Measurements from ENCODE around the gene SRRD.

SRRD gene

DNA sequence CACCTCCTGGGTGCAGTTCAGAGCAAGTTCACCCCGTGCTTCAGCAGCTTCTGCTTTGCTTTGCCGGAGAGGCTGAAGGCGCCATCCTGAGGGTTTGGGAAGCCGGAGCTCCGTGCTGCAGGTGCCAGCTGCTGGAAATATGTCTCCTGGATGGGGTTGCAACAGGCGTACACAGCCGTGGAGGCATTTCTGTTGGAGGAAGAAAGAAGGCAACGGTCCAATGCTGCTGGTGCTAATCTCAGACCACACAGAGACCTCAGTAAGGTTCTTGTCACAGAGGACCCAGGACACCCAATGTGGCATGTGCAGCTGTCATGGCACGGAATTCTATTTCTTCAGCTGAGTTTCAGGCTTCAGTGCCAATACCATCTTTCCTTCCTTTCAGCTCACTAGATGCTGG lies 30.5 kb upstream of the SRRD start:
- DNase-seq (ENCODE audit: low read depth in 2 of 2), result no peak

DNA sequence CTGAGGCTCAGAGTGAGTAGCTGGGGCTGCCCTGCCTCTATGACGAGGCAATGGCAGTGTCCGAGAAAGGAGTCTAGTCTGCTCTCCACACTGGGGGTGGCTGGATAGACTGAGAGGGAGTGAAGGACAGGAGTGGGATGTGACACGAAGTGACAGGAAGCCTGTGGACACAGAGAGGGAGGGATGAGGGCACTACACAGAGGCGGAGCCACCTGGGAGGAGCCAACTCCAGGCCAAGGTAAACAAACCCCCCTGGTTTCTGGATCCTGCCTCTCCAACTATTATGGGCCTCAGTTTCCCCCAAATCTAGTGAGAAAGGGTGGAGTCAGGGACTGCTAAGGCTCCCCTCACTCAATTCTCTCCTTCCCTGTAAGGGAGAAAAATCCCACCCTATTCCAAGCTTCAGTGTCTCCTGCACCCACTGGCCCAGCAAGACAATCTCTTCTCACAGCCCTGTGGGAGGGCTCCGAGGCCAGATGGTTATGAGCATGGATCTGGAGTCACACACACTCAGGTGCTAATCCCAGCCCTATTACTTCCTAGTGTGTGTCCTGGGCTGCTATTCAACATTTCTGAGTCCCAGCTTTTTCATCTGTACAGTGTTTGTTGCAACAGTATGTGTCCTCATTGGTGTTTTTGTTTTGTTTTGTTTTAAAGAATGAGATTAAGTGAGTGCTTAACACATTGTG lies 29.7 kb upstream of the SRRD start:
- no peak for DNase-seq (ENCODE audit: low read depth in 2 of 2)

DNA sequence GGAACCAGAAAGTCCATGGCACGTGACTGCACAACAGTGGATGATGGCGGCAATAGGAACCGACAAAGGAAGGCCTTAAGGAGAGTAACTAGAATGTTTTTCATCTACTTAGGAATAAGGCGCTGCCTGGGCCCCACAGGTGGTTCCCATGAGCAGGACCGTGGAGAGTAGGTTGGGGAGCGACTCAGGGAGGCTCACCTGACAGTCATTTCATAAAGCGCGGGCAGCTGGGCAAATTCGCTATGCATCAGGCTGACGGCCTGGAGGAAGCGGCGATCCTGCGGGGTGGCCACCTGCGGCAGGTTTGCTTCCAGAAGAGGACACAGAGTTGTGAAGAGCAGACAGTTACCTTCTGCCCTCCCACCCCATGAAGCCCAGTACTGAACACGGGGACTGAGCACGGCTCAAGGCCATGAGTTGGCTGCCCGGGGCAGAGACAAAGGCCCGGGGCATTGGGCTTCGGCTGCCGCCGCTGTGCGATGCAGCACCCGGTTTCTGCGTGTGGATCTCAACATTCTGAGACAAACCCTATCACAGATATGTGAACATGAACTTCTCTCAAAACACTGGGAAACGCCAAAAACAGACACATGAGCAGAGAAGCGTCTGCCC lies 25.9 kb upstream of the SRRD start:
- no peak for DNase-seq (ENCODE audit: low read depth in 2 of 2)

DNA sequence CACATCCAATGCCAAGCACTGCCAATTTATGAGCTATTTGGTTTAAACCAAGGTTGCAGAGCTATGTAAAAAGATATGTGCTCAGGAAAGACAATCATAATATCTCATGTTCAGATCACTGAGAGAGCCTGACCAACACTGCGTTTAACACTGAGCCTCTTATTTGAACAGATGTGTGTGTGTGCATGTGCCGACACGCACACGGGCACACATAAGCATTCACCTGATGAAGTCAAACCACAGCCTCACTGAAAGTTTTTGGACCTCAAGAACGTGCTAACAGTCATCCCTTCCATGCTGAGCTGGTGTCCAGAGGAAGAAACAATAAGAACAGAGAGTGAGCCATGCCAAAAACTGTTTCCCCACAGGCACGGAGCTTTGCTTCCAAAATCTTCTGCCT lies 23.5 kb upstream of the SRRD start:
- DNase-seq (ENCODE audit: low read depth in 2 of 2), result no peak

DNA sequence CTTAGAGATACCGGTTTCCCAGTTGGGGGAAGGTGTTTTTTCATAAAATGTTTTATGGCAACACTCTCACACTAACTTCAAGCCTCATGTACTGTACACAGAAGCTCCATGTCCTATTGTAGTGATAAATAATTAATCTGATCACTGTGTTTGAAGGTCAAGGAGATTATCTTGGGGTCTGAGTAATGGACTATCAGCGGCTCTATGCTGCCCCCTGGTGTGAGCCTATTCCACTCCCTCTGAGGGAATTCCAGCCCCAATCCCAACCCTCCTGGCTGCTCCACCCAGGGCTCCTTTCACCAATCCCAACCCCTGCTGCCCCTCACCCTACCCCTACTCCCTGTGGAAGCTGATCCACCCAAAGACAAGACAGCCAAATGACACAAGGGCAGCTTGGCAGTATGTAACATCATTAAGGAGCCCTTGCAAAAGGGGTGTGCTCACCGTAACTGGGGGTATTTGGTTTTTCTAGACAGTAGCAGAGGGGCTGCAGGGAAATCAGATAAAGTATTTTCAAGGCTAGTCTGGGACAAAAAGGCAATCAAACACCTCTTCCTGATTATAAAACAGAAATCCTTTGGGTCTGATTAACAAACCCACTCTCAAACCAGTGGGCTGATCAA lies 22.4 kb upstream of the SRRD start:
- peak; percentile 34 to 38 for DNase-seq (ENCODE audit: low read depth in 2 of 2)

DNA sequence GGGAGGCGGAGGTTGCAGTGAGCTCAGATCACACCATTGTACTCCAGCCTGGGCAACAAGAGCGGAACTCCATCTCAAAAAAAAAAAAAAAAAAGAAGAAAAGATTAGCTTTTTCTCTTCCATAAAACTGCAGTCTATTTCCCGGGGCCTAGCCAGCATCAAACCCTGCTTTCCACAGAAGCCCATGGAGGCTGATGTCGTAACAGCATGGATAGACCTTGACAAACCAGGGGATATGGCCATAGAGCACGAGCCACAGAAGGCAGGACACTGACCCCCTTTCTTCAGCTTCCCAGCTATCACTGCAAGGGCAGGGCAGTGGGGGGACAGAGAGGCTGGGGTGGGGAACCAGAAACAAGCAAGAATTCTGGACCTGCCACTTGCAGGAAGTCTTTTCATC lies 21.6 kb upstream of the SRRD start:
- no peak for DNase-seq (ENCODE audit: low read depth in 2 of 2)

DNA sequence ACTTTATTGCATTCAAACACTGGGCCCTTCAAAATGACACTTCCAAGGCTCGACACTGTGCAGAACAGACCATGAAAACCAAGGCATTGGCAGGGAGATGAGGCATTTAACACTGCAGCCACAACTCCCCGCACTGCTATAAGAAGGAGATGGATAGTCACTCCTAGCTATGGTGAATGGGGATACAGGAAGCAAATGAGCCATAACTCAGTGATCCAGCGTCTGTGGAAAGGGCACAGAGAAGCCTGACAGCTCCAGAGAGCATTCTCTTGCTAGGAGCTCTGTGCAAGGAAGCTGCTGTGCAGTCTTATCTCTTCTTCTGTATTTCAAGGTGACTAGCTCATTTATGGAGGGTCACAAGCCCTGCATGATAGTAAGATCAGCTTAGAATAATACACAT lies 21.0 kb upstream of the SRRD start:
- DNase-seq (ENCODE audit: low read depth in 2 of 2), result no peak

DNA sequence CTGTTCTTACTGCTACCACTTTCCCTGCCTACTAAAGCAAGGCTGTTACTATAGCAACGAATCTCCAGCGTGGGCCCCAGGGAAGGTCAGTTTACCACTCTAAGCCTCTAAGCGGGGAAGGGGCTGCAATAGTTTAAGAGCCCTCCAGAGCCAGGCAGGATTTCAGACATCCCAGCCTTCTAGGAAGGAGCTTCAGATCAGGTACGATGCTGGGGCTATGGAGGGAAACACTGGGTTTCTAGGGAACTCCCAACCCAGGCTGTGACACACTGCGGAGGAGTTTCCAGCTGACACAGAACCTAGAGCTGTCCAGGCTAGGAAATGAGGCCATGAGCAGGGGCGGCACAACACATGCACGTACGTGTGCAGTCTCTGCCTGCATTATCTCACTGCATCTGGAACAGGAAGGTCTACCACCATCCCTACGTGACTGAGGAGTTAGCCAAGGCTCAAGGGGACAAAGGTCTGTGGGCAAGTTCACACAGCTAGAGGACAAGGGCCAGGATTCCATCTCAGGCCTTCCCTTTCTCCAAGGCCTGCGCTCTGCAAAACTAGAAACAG lies 20.5 kb upstream of the SRRD start:
- DNase-seq (ENCODE audit: low read depth in 2 of 2), result no peak

DNA sequence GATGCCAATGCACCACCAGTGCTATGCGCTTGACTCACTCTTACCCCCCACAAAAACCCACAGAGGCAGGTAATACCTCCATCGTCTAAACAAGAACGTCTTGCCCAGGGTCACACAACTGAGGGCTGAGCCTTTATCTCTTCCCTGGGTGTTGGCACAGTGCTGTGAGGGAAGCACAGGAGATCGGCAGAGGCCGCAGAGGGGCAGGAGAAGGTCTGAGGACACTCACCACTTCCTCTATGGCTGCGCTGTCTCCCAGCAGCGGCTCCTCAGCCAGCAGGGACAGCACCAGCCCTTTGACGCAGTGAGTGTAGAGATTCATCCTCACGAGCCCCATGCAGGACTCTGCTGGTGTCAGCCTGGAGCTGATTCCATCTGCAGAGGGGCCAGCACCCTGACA lies 20.0 kb upstream of the SRRD start:
- no peak for DNase-seq (ENCODE audit: low read depth in 2 of 2)

DNA sequence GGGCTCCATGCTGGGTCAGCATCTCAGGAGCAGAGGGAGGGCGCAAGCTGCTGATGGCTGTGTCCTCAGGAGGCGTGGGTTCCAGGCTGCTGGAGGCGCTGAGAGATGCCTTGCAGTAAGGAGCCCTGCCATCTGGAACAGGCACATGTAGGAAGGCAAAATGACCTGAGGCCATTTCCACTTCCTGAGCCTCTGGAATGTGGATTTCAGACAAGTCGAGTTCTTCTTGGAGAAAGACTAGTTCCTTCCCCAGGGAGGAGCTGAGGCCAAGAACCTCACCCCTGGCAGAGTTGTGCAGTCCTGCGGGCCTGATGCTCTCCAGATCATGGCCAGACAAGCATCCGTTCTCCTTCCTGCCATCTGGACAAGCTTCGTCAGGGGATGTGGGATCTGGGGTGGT lies 19.4 kb upstream of the SRRD start:
- DNase-seq (ENCODE audit: low read depth in 2 of 2), result no peak

DNA sequence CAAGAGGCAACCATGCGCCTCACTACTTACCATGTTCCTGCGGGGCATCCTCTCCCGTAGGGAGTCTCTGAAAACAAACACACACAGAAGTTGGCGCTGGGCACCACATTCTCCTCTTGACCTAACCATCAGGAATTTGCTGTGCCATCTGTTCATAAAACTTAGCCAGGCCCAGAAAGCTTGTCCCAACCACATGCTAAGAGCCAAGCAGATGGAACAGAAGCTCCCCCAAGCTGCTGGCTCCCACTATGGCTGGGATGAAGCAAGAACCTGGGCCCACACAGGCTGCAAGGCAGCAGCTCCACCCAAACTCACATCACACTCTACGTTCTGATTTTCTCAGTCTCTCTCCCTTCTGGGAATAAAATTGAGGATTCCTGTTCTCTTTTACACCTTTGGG lies 17.5 kb upstream of the SRRD start:
- no peak for DNase-seq (ENCODE audit: low read depth in 2 of 2)

DNA sequence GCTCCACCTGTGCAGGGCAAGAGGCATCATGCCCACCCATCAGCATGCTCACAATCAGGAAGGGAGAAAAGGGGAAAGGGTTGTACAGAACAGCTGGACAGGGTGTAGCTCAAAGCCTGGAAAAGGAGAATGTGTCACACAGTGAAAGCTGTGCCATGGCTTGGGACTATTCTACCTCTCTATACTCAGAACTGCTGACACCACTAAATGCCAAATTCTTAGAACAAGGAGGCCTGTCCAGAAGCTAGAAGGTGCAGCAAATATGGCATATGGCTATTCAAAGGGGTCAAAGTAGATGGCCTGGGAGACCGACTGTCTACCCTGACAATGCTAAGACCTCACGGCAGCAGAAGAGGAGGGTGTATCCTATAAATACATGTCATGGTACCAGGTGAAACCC lies 12.9 kb upstream of the SRRD start:
- no peak for DNase-seq (ENCODE audit: low read depth in 2 of 2)

DNA sequence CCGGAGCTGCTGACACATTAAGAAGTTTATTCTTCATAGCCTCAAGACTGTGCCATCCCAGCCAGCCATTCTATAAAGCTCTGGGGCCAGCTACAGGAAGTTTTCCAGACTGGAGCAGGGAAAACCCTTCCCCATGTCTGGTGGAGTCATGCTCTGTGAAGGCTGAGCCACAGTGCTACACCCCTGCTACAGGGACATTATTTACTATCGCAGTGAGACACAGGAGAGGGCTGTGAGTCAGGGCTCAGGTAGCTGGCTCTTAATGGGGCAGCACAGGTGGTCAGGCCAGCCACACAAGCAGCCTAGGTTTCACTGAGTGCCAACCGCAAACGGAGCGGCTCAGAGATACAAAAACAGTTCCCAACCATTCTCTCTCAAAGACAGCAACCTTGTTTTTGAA lies 12.2 kb upstream of the SRRD start:
- DNase-seq (ENCODE audit: low read depth in 2 of 2), result no peak

DNA sequence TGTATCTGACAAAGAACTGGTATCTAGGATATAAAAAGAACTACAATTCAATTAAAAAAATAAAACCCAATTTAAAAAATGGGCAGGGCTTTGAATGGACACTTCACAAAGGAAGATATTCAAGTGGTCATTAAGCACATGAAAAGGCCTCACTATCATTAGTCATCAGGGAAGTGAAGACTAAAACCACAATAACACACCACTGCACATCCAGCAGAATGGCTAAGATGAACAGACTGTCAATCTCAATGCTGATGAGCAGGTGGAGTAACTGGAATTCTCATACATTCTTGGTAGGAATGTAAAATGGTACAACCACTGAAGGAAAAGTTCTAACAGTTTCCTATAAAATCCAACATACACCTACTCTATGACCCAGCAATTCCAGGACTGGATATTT lies 9.0 kb upstream of the SRRD start:
- DNase-seq (ENCODE audit: low read depth in 2 of 2), result no peak

DNA sequence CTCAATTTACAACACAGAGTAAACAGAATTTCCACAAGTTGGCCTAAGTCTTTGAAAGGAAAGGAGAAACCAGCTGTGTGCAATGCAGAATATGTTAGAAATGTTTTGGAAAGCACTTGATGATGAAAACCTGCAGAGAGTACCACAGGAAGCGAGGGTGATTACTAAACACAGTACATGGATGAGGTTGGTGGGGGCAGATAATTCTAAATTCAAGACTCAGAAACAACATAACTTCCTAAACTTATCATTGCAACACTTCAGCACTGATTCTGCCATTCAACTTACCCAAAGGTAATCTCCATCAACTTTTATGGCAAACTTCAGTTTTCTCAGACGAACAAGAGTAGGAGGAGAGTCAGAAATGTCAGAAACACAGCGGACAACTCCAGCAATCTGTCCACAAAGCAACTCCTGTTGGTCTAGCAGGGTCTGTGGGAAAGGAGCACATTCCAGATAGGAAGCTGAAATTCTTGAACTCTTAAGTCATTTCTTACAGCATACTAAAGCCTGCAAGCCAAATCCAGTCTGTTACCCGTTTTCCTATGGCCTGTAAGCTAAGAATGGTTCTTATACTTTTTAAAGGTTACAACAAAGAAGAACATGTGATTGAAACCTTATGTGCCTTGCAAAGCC lies 6.9 kb upstream of the SRRD start:
- no peak for DNase-seq (ENCODE audit: low read depth in 2 of 2)

DNA sequence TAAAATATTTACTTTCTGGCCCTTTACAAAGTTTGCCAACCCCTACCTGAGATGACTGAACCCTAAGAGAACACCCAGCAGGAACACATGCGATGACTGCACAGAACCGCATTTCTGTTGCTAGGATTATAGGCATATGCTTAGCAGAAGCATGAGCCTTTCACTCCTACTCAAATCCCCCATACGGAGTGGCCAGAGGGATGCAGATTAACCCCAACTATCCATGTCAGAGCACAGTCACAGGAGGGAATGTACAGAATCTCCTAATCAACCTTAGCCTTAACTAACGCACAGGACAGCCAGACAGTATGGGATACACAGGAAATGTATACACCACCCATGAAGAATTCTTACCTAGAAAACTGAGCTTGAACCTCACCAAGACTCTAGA lies 6.3 kb upstream of the SRRD start:
- DNase-seq (ENCODE audit: low read depth in 2 of 2), result no peak

DNA sequence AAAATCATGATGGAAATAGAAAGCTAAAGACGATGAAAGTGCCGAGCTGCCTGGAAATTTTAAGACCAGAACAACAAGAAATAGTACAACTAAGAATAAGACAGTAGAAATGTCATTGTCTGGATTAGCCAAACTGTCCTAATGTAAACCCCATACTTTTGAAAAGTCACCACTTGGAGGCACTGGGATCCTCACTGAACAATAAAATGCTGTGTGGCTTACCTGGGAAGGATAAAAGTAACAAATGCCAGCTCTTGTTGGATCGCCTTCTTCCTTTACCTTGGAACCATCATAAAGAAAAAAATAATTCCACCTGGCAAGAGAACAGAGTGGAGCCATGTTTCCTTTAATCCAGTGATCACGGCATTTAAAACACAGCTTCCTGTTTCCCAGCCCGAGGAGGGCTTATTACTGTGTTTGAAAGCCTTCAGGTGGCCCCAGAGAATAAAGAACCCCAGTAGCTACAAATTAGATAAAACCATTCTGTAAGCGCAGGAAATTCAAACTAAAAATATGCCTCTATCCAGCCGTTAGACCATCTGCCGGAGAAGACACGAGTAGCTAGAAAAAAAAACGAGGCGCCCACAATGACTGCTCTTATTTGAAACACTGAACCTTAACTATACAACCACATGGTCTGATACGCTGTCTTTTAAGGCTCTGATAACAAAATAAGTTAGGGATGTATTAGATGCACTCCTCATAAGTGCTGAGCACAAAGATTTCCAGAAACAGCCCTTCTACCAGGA lies 4.5 kb upstream of the SRRD start:
- no peak for DNase-seq (ENCODE audit: low read depth in 2 of 2)

DNA sequence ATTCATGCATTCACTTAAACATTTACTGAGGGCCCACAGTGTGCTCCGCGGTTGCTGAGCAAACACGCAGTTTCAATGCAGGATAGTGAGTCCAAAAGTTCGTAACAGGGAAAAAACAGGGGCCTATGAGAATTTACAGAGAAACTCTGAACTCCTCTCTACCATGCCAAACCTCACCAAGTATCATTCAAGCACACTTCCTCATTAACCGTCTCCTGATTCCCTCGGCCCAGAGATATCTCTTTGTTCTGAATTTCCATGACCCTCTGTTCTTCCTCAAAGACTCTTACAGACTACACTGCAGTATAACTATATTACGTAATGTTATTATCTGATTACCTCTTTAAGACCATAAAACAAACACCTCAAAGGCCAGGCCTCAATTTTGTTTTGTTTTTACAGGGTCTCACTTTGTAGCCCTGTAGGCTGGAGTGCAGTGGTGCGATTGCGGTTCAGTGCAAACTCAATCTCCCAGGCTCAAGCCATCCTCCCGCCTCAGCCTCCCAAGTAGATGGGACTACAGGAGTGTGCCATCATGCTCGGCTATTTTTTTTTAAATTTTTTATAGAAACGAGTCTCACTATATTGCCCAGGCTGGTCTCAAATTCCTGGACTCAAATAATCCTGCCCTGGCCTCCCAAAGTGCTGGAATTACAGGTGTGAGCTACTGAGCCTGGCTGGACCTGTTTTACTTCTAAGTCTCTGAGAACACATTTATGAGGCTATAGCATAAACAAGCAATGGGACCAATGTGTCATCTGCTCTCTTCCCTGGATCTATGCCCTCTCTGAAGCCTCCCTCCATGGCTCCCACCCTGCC lies 3.7 kb upstream of the SRRD start:
- DNase-seq (ENCODE audit: low read depth in 2 of 2), result no peak

DNA sequence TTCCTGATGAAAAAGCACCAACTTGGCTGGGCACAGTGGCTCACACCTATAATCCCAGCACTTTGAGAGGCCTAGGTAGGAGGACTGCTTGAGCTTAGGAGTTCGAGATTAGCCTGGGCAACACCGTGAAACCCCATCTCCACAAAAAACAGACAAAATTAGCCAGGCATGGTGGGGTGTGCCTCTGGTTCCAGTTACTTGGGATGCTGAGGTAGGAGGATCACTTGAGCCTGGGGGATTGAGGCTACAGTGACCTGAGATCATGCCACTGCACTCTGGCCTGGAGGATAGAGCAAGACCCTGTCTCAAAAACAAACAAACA lies 3.1 kb upstream of the SRRD start:
- DNase-seq (ENCODE audit: low read depth in 2 of 2), result no peak

DNA sequence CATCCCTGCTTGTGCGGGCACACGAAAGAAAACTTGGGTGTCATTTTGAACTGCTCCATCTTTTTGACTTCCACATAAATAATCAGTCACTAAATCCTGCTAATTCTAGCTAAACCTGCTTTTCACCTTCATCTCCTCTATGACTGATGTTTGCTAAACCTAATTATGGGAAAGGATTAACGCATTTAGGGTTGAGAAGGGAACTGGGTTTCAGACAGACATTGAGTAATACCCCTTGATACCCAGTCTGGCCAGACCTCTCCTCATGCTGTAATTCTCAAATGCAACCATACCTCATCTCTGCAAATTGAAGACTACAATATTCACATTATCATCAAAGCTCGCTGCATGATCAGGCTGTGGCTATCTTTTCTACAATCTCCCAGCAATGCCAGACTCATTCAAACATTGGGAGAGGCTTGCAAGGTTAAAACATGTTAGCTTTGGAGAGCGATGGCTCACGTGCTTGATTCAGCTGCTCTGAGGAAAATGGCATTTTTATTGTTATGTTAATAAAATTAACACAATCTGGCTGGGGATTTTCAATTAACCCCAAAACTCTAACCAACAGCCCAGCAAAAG lies 2.5 kb upstream of the SRRD start:
- DNase-seq (ENCODE audit: low read depth in 2 of 2), result no peak

DNA sequence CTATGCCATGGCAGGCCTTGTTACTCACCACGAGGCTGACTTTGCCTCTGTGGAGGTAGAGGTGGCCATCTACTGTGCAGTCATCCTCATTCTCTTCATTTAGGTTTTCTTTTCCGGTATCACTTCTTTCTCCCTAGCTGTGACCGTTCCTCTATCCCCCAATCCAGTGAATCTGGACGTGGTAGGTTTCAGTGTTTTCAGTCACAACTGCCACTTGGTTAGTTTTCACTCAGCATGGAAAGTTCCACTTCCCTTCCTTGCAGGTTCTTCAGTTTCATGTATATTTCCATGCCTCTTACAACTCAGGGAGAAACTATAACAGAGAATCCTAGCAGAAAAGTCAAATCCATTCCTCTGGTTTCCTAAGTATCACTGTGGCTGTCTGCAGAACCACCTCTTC lies 2.0 kb upstream of the SRRD start:
- no peak for DNase-seq (ENCODE audit: low read depth in 2 of 2)

Data from stimulated activated CD4-positive, alpha-beta T cell treated with anti-CD3 and anti-CD28 coated beads, Interleukin-4, amount 100 ng/mL, for 48 hours (primary cell).